Neural cell (in vitro differentiated cells): Measurements from ENCODE around the gene SNX27.

ENCODE experiments used
- EZH2 ChIP-seq: fragments of 200-600, 300-800 bp; shearing (Covaris generic), sonication (generic); IDR thresholded peaks from 2 replicates; pipeline ENCODE4 v1.6.1; 2014; ENCODE audit warnings: antibody characterized with exemption, low read length, borderline replicate concordance, mild to moderate bottlenecking; ENCODE audit not compliant: insufficient read depth, poor library complexity, severe bottlenecking
- POLR2AphosphoS5 ChIP-seq: IDR thresholded peaks from 2 replicates; pipeline ENCODE4 v1.6.1; 2012
- RAD21 ChIP-seq: fragments of 450-650 bp; conservative IDR thresholded peaks from 2 replicates; pipeline ENCODE4 v1.6.1; 2014; ENCODE audit warnings: antibody characterized with exemption, mild to moderate bottlenecking, moderate library complexity
- TAF1 ChIP-seq: IDR thresholded peaks from 2 replicates; pipeline ENCODE4 v1.6.1; 2012; ENCODE audit warnings: low read depth
- TF ChIP-seq, protein P1 (sequence below): fragments of 450-650 bp; IDR thresholded peaks from 2 replicates; pipeline ENCODE4 v1.5.1; 2014; ENCODE audit warnings: antibody characterized with exemption, mild to moderate bottlenecking, moderate library complexity; ENCODE audit not compliant: poor library complexity, severe bottlenecking

DNA sequence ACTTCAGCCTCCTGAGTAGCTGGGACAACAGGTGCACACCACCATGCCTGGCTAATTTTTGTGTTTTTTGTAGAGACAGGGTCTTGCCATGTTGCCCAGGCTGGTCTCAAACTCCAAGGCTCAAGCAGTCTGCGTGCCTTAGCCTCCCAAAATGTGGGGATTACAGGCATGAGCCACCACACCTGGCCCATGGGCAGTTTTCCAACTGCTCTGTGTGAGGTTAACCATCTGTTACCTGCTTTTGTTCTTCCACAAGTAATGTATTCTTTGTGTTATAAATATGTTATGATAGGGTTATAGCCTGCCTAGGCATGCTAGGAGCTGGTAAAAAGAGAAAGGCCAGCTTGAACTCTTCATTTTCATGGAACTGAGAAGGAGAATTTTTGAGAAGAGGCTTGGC lies 41.0 kb upstream of the SNX27 start:
- TF ChIP-seq, protein P1, sequence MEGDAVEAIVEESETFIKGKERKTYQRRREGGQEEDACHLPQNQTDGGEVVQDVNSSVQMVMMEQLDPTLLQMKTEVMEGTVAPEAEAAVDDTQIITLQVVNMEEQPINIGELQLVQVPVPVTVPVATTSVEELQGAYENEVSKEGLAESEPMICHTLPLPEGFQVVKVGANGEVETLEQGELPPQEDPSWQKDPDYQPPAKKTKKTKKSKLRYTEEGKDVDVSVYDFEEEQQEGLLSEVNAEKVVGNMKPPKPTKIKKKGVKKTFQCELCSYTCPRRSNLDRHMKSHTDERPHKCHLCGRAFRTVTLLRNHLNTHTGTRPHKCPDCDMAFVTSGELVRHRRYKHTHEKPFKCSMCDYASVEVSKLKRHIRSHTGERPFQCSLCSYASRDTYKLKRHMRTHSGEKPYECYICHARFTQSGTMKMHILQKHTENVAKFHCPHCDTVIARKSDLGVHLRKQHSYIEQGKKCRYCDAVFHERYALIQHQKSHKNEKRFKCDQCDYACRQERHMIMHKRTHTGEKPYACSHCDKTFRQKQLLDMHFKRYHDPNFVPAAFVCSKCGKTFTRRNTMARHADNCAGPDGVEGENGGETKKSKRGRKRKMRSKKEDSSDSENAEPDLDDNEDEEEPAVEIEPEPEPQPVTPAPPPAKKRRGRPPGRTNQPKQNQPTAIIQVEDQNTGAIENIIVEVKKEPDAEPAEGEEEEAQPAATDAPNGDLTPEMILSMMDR: no peak
- TF ChIP-seq POLR2AphosphoS5 (no peak), RAD21 (no peak), TAF1 (no peak), EZH2 (no peak)
